Natural killer cell treated with Interleukin-12 subunit alpha and Interleukin-12 subunit beta and Interleukin-15 and Interleukin-18, amount 100 ng/mL, for 72 hours (primary cell): Measurements from ENCODE around the gene ADORA2A. TPM values are rescaled to one million over a fixed set of nuclear protein-coding genes. Genes with fewer than 3 reads are reported as not detected.

ENCODE experiments used
- ATAC-seq, 2 donors: fragments of 150-1000 bp; cut with Tn5 transposase in 1 of 2; sonication (Bioruptor Pico), chemical (Tn5 transposase) in 1 of 2; 2 replicates each; pipeline ENCODE4 v1.10.0; 2021
- DNase-seq: peaks from one replicate; pipeline ENCODE4 v3.0.0; 2022; ENCODE audit warnings: low spot score
- H3K27ac Mint-ChIP-seq, 2 donors: 1 replicate in 1 of 2; 2 replicates in 1 of 2; pipeline ENCODE4 v1.8.0; 2022; ENCODE audit warnings: mixed read lengths in 2 of 2, mild to moderate bottlenecking in 1 of 2, moderate library complexity in 1 of 2
- H3K27me3 Mint-ChIP-seq, 2 donors: 1 replicate in 1 of 2; 2 replicates in 1 of 2; pipeline ENCODE4 v1.8.0; 2022; ENCODE audit warnings: mixed read lengths in 2 of 2
- H3K36me3 Mint-ChIP-seq: one replicate; pipeline ENCODE4 v1.8.0; 2022; ENCODE audit warnings: mixed read lengths
- H3K4me1 Mint-ChIP-seq, 2 donors: 1 replicate in 1 of 2; 2 replicates in 1 of 2; pipeline ENCODE4 v1.8.0; 2022; ENCODE audit warnings: low read depth in 2 of 2, mixed read lengths in 2 of 2, mild to moderate bottlenecking in 1 of 2
- H3K4me3 Mint-ChIP-seq: one replicate; pipeline ENCODE4 v1.8.0; 2022; ENCODE audit warnings: mixed read lengths
- H3K9me3 Mint-ChIP-seq: 2 replicates; pipeline ENCODE4 v1.8.0; 2022; ENCODE audit warnings: mixed read lengths
- total RNA-seq, 2 donors: library from RNA; stranded (reverse); gene quantifications; one replicate each; pipeline ENCODE4 v1.2.3, GENCODE V29; 2022

ADORA2A gene
- 10 to 100 TPM; 29.0 to 81.6 TPM for total RNA-seq

DNA sequence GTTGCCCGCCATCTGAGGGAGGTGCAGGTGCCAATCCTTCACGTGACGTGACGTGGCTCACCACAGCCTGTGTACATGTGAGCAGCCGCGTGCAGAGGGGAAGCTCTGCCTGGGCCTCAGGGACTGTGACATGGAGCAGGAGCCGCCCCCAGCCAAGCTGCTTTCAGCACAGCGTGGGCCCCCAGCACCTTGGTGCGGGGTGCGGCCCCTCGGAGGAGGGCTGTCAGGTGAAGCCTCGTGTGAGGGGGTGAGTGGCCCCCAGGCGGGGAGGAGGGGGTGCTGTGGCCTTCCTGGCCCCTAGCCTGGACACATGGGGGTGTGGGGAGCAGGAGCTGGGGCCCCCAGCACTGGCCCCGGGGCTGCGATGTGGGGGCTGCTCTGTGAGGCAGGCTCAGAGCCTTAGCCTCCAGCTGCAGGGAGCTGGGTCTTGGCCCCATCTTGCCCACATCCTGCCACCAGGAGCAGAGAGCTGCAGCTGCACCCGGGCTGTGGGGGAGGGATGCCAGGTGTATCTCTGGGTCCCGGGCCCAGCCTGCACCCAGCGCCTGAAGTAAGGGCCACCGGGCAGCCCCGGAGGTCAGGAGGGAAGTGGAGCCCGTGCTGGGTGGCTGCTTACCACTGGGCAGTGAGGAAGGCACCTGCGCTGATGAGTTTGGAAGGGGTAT lies at the start of gene ADORA2A:
Gene ADORA2A (plus strand): TSS at position 100 of the 665 bp plus-strand sequence. CDS start 5,806 bp downstream, outside the sequence.
- Mint-ChIP-seq H3K4me1 (peaks cover 47 to 49% of the 10 kb centered on the region in 2 donors), H3K27ac (peak within 1 kb of the TSS; percentile 100), H3K4me3 (peak within 1 kb of the TSS; percentile 82), H3K27me3 (no peaks in the 10 kb centered on the region), H3K36me3 (no peaks in the 10 kb centered on the region), H3K9me3 (no peaks in the 10 kb centered on the region)
- DNase-seq, result peak; percentile 78
- ATAC-seq, result peak; percentile 48 to 74

DNA sequence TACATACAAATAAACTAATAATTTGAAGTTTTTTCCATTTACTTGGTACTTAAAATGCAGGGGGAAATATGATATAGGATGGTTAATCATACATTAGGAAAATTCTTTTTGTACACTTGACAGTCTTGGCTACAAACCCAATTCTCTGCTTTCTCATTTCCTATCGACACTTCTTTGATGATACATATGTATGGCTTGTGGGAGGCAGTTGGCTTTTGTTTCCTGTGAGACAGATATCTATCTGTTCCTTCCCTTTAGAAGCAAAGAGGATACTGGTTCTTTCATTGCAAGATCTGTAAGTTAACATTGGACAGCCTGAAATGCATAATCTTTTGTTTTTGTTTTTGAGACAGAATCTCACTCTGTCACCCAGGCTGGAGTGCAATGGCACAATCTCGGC lies 47.9 kb upstream of the ADORA2A start:
- Mint-ChIP-seq H3K27ac (peak overlapping the region; percentile 15 to 26), H3K9me3 (no peaks in the 10 kb centered on the region), H3K27me3 (no peaks in the 10 kb centered on the region), H3K4me3 (peak overlapping the region; percentile 10), H3K4me1 (peaks cover 26 to 39% of the 10 kb centered on the region in 2 donors), H3K36me3 (peaks cover 12% of the 10 kb centered on the region)
- DNase-seq (no peak), ATAC-seq (peak; percentile 56 to 63)

DNA sequence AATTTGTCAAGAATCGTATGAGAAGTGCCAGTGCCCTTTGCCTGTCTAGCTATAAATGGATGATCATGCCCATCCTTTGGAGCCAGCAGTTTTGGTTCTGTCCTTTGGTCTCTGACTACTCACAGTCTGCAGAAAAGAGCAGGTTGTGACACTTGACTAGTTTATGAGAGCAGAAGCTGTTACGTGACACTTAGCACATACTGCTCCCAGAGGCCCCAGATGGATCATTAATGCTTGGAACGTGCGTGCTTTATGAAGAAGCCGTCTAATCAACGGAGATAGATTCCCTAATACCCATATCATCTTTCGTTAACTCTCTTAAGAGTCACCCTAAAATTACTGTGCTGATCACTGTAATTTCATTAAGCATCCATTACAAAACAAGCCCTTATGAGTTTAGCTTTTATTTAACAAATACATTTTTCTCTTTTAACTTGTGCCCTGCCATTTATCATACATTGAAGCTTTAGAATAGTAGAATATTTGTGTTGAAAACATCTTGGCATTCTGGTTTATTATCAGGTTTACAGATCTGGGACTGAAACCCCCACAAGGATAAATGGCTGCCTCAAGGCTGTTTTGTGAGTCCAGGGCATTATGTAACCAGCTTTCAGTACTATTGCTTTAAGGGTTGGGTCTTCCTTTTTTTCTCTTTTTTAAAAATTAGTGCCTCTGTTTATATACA lies 47.0 kb upstream of the ADORA2A start:
- H3K27ac Mint-ChIP-seq, result peak overlapping the region; percentile 15 to 26
- no peaks in the 10 kb centered on the region for H3K27me3 Mint-ChIP-seq
- no peak overlapping the region for H3K4me3 Mint-ChIP-seq
- H3K36me3 Mint-ChIP-seq, result peaks cover 5% of the 10 kb centered on the region
- H3K4me1 Mint-ChIP-seq, result peaks cover 26 to 33% of the 10 kb centered on the region in 2 donors
- ATAC-seq (no peak), DNase-seq (no peak)
- no peaks in the 10 kb centered on the region for H3K9me3 Mint-ChIP-seq

GRCh38 chr22:24380905-24381230 lies 46.5 kb upstream of the ADORA2A start:
- Mint-ChIP-seq H3K27ac (no peak overlapping the region), H3K36me3 (peaks cover 5% of the 10 kb centered on the region)
- ATAC-seq, result no peak

DNA sequence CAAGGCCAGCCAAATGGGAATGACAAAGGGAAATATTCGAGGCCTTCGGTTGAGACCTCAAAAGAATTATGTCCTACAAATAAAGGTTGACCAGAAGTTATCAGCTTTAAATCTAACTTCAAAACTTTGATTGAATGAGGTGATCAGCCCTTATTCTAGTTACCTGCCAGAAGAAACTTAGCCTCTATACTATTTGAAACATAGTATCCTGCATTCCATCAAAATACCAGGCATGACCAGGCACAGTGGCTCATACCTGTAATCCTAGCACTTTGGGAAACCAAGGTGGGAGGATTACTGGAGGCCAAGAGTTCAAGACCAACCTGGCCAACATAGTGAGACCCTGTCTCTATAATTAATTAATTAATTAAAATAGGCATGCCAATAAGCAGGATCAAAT lies 44.3 kb upstream of the ADORA2A start:
- ATAC-seq (no peak), DNase-seq (no peak)
- Mint-ChIP-seq H3K9me3 (no peaks in the 10 kb centered on the region), H3K36me3 (no peaks in the 10 kb centered on the region), H3K27ac (no peak overlapping the region), H3K4me1 (peaks cover 16 to 17% of the 10 kb centered on the region in 2 donors), H3K4me3 (no peak overlapping the region), H3K27me3 (no peaks in the 10 kb centered on the region)

More at GRCh38 chr22:24380905-24381230, 46.5 kb upstream of the ADORA2A start:
- no peaks in the 10 kb centered on the region for H3K9me3 Mint-ChIP-seq
- peaks cover 25 to 33% of the 10 kb centered on the region in 2 donors for H3K4me1 Mint-ChIP-seq
- DNase-seq, result no peak
- no peak overlapping the region for H3K4me3 Mint-ChIP-seq
- H3K27me3 Mint-ChIP-seq, result no peaks in the 10 kb centered on the region

GRCh38 chr22:24384131-24384530 lies 43.3 kb upstream of the ADORA2A start:
- no peak for ATAC-seq
- no peaks in the 10 kb centered on the region for H3K27me3 Mint-ChIP-seq
- DNase-seq, result no peak
- no peak overlapping the region for H3K4me3 Mint-ChIP-seq
- peak overlapping the region in 1 of 2 donors; percentile 5 for H3K27ac Mint-ChIP-seq
- H3K36me3 Mint-ChIP-seq, result no peaks in the 10 kb centered on the region
- no peaks in the 10 kb centered on the region for H3K9me3 Mint-ChIP-seq
- H3K4me1 Mint-ChIP-seq, result peaks cover 11 to 16% of the 10 kb centered on the region in 2 donors

GRCh38 chr22:24386937-24387471 lies 40.4 kb upstream of the ADORA2A start:
- H3K27me3 Mint-ChIP-seq, result no peaks in the 10 kb centered on the region
- ATAC-seq (no peak), DNase-seq (no peak)
- H3K9me3 Mint-ChIP-seq, result no peaks in the 10 kb centered on the region
- peaks cover 13 to 22% of the 10 kb centered on the region in 2 donors for H3K4me1 Mint-ChIP-seq
- peak overlapping the region in 1 of 2 donors; percentile 12 for H3K27ac Mint-ChIP-seq
- no peaks in the 10 kb centered on the region for H3K36me3 Mint-ChIP-seq
- H3K4me3 Mint-ChIP-seq, result no peak overlapping the region

GRCh38 chr22:24389680-24390079 lies 37.7 kb upstream of the ADORA2A start:
- Mint-ChIP-seq H3K27ac (peak overlapping the region; percentile 19 to 33), H3K36me3 (no peaks in the 10 kb centered on the region), H3K27me3 (no peaks in the 10 kb centered on the region), H3K4me1 (peaks cover 21 to 37% of the 10 kb centered on the region in 2 donors), H3K4me3 (no peak overlapping the region), H3K9me3 (no peaks in the 10 kb centered on the region)
- DNase-seq (no peak), ATAC-seq (no peak)

DNA sequence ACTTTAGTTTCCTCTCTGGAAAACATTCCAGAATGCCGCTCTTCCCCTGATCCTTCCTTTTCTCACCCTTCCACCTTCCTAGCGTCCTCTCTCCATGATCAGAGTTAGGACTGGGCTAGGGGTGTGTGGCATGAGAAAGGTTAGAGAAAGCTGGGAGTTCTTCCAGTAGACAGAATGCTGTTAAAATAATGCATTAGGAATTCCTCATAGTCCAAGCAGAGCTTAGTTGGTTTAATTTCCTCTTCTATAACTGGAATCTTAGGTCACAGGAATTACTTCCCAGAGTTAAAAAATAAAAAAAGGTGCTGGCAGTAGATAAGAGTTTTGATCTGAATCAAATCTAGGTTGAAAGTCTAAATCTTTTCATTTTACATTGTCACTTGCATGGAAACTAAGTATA lies 37.2 kb upstream of the ADORA2A start:
- Mint-ChIP-seq H3K4me1 (peaks cover 21 to 38% of the 10 kb centered on the region in 2 donors), H3K27me3 (no peaks in the 10 kb centered on the region), H3K27ac (peak overlapping the region; percentile 19 to 65), H3K9me3 (no peaks in the 10 kb centered on the region), H3K36me3 (no peaks in the 10 kb centered on the region), H3K4me3 (no peak overlapping the region)
- ATAC-seq, result no peak
- no peak for DNase-seq

DNA sequence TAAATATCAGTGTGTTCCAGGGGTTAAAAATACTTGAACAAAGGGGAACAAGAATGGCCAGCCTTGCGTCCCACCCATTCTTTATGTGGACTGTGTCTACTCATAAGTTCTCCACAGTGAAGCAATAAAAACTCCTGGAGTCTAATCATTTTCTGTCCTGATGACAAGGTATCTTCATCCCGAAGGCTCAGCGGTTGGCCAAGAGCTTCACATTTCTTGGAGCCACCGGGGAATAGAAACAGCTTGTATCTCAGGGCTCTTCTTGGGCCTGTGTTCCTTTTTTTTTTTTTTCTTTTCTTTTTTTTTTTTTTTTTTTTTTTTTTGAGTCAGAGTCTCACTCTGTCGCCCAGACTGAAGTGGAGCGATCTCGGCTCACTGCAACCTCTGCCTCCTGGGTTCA lies 36.8 kb upstream of the ADORA2A start:
- no peak for ATAC-seq
- Mint-ChIP-seq H3K9me3 (no peaks in the 10 kb centered on the region), H3K27ac (peak overlapping the region; percentile 19 to 78), H3K4me1 (peaks cover 21 to 40% of the 10 kb centered on the region in 2 donors), H3K27me3 (no peaks in the 10 kb centered on the region), H3K4me3 (no peak overlapping the region), H3K36me3 (no peaks in the 10 kb centered on the region)
- no peak for DNase-seq

DNA sequence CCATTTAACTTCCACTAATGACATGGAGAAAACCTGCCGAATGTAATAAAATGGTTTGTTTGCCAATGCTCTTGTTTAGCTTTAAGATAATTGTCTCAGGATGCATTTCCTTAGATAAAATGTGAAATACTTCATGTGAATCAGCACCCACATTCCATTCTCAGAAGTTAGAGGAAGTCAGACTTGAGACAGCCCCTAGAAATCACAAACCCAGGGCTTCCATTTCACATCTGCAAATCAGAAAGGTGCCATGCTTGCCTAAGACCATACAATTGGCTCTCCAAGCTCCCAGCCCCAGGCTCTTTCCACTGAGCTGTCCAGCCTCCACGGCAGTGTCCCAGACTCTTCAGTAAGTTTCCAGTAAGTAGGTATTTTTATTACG lies 35.6 kb upstream of the ADORA2A start:
- ATAC-seq, result peak; percentile 44 to 48
- peaks cover 17 to 40% of the 10 kb centered on the region in 2 donors for H3K4me1 Mint-ChIP-seq

GRCh38 chr22:24392218-24392931 lies 35.0 kb upstream of the ADORA2A start:
- peak in 1 of 2 donors; percentile 80 for ATAC-seq
- peaks cover 17 to 36% of the 10 kb centered on the region in 2 donors for H3K4me1 Mint-ChIP-seq
- H3K9me3 Mint-ChIP-seq, result no peaks in the 10 kb centered on the region
- no peak for DNase-seq
- no peaks in the 10 kb centered on the region for H3K27me3 Mint-ChIP-seq
- H3K27ac Mint-ChIP-seq, result peak overlapping the region; percentile 48 to 78
- H3K36me3 Mint-ChIP-seq, result no peaks in the 10 kb centered on the region
- peak overlapping the region; percentile 51 for H3K4me3 Mint-ChIP-seq

More for the DNA sequence above, 35.6 kb upstream of the ADORA2A start:
- no peak for DNase-seq
- no peaks in the 10 kb centered on the region for H3K36me3 Mint-ChIP-seq
- H3K9me3 Mint-ChIP-seq, result no peaks in the 10 kb centered on the region
- peak overlapping the region; percentile 51 for H3K4me3 Mint-ChIP-seq
- H3K27ac Mint-ChIP-seq, result peak overlapping the region; percentile 48 to 78
- no peaks in the 10 kb centered on the region for H3K27me3 Mint-ChIP-seq

- Mint-ChIP-seq H3K27ac (peak overlapping the region; percentile 48 to 78), H3K9me3 (no peaks in the 10 kb centered on the region), H3K4me1 (peaks cover 23 to 41% of the 10 kb centered on the region in 2 donors), H3K36me3 (peaks cover 5% of the 10 kb centered on the region), H3K27me3 (no peaks in the 10 kb centered on the region), H3K4me3 (no peak overlapping the region)
- no peak for DNase-seq
- ATAC-seq, result peak in 1 of 2 donors; percentile 42
These were observed 34.3 kb upstream of the ADORA2A start for GRCh38 chr22:24393012-24393559.
